Left lung (tissue), 10 donors: ENCODE data around the gene HIVEP3. TPM values are rescaled to one million over a fixed set of nuclear protein-coding genes. Genes with fewer than 3 reads are reported as not detected.

Experiments used
- ATAC-seq: fragments of 200-7000 bp; cut with Tn5 transposase; one replicate; pipeline ENCODE4 v1.9.1; 2020; ENCODE audit warnings: moderate library complexity
- DNase-seq, 4 donors: peaks; one replicate each; pipeline ENCODE4 v3.0.0-alpha.2; 2013 to 2020
- H3K27ac ChIP-seq, 2 donors: fragments of 200-600 bp; sonication (generic) in 1 of 2; one replicate each; pipeline versions ENCODE4 v1.5.0 to v1.8.0; 2020 to 2021
- H3K27me3 ChIP-seq, 2 donors: fragments of 200-600 bp; sonication (generic) in 1 of 2; one replicate each; pipeline versions ENCODE4 v1.5.0 to v1.8.0; 2020 to 2021
- H3K36me3 ChIP-seq, 2 donors: fragments of 200-600 bp; sonication (generic) in 1 of 2; one replicate each; pipeline versions ENCODE4 v1.5.0 to v1.8.0; 2020 to 2021
- H3K4me1 ChIP-seq, 2 donors: fragments of 200-600 bp; one replicate each; pipeline ENCODE4 v1.8.0; 2021
- H3K4me3 ChIP-seq, 2 donors: fragments of 200-600 bp; sonication (generic) in 1 of 2; one replicate each; pipeline versions ENCODE4 v1.5.0 to v1.8.0; 2020 to 2021; ENCODE audit warnings: mild to moderate bottlenecking in 1 of 2
- H3K9me3 ChIP-seq, 2 donors: fragments of 200-600 bp; sonication (generic) in 1 of 2; one replicate each; pipeline versions ENCODE4 v1.5.0 to v1.8.0; 2020 to 2021
- CTCF ChIP-seq, 2 donors: fragments of 200-600 bp; sonication (generic) in 1 of 2; IDR thresholded peaks; one replicate each; pipeline versions ENCODE4 v1.5.0 to v1.8.0; 2021; ENCODE audit warnings: antibody characterized with exemption in 2 of 2
- intact Hi-C, 2 donors: fragments of 100-400 bp; cut with DNase I; formaldehyde crosslinking; loops; one replicate each; pipeline versions ENCODE4 v1.11.2 to v1.14.2; 2022
- polyA plus RNA-seq, 6 donors: library from polyadenylated mRNA; unstranded; fragments of 120-200 nt; gene quantifications; one replicate each; pipeline ENCODE4 v1.2.1, GENCODE V29; 2013; ENCODE audit not compliant: insufficient read length in 6 of 6
- total RNA-seq, 2 donors: library from RNA; stranded (reverse); fragmentation: NEBNext Ultra II Directional; extraction: Animal tissue kit (Norgen Biotek cat#: 25700); gene quantifications; one replicate each; pipeline ENCODE4 v1.2.1, GENCODE V29; 2021
- donor health status: DM: no; HTN: yes; CAD: no.
- donor health status: DM: no; HTN: no; CAD: no.

Gene HIVEP3
- total and polyA plus RNA-seq, 8 donors = 6.0 to 15.6 (median 7.4) TPM

- no peaks in the 10 kb centered on the region for H3K4me1 ChIP-seq
- DNase-seq (no peak), ATAC-seq (no peak)
- no peaks in the 10 kb centered on the region for H3K27me3 ChIP-seq
- no peaks in the 10 kb centered on the region for H3K36me3 ChIP-seq
- intact Hi-C loops = no loop called here
- no peak overlapping the region for H3K27ac ChIP-seq
- H3K9me3 ChIP-seq = no peaks in the 10 kb centered on the region
- H3K4me3 ChIP-seq = no peak overlapping the region
- no peak for TF ChIP-seq CTCF (IDR thresholded peaks at IDR 0.05)
These were observed 456.1 kb downstream of the HIVEP3 start for GRCh38 chr1:41462680-41463004.

- peak; percentile 85 for ATAC-seq
- H3K4me1 ChIP-seq = no peaks in the 10 kb centered on the region
These were observed 456.7 kb downstream of the HIVEP3 start for GRCh38 chr1:41461790-41462679.

GRCh38 chr1:41456847-41457540, 461.7 kb downstream of the HIVEP3 start:
- Histone ChIP-seq H3K4me1 (no peaks in the 10 kb centered on the region), H3K27ac (no peak overlapping the region), H3K4me3 (no peak overlapping the region), H3K36me3 (no peaks in the 10 kb centered on the region), H3K27me3 (no peaks in the 10 kb centered on the region), H3K9me3 (no peaks in the 10 kb centered on the region)
- intact Hi-C loops = no loop called here
- TF ChIP-seq CTCF (IDR thresholded peaks at IDR 0.05) = no peak
- DNase-seq (peak in 1 of 4 donors; percentile 30), ATAC-seq (no peak)

More at GRCh38 chr1:41461790-41462679, 456.7 kb downstream of the HIVEP3 start:
- TF ChIP-seq CTCF (IDR thresholded peaks at IDR 0.05) = no peak
- no peak overlapping the region for H3K4me3 ChIP-seq
- H3K36me3 ChIP-seq = no peaks in the 10 kb centered on the region
- no peak overlapping the region for H3K27ac ChIP-seq
- intact Hi-C loops = no loop called here
- no peaks in the 10 kb centered on the region for H3K27me3 ChIP-seq
- DNase-seq = peak in 1 of 4 donors; percentile 71
- H3K9me3 ChIP-seq = no peaks in the 10 kb centered on the region

Other genes with a start within 250 kb of the HIVEP3 start
- gene GUCA2B, start 234.5 kb upstream of the HIVEP3 start, total RNA-seq = not detected
- gene GUCA2B, start 234.5 kb upstream of the HIVEP3 start, polyA plus RNA-seq = not detected
- not detected for gene GUCA2A, start 245.8 kb upstream of the HIVEP3 start, total RNA-seq
- under 1 TPM; 0.30 to 0.87 (median 0.44) TPM for gene GUCA2A, start 245.8 kb upstream of the HIVEP3 start, polyA plus RNA-seq